Stimulated activated CD4-positive, alpha-beta T cell treated with anti-CD3 and anti-CD28 coated beads, Interleukin-15, amount 100 ng/mL, for 1 hour (primary cell): ENCODE measurements around the gene MOGAT1.
"Not testable (repeated sequence)": the region's sequence is repeated elsewhere in the genome, so short reads cannot be mapped to it uniquely, and the experiment has no call there.

Source experiments
- DNase-seq, 2 donors: peaks; one replicate each; pipeline ENCODE4 v3.0.0-alpha.2; 2020; ENCODE audit warnings: low read depth in 1 of 2, low spot score in 1 of 2

Gene MOGAT1

GRCh38 chr2:222709191-222709891 lies 37.9 kb downstream of the MOGAT1 start:
- no peak for DNase-seq

- DNase-seq: no peak
These were observed 39.3 kb downstream of the MOGAT1 start for GRCh38 chr2:222710736-222711135.

- DNase-seq: no peak
These were observed 40.0 kb downstream of the MOGAT1 start for GRCh38 chr2:222711315-222711940.

- no peak for DNase-seq
These were observed 41.5 kb downstream of the MOGAT1 start for GRCh38 chr2:222713002-222713401.

GRCh38 chr2:222714361-222715241 lies 43.1 kb downstream of the MOGAT1 start:
- DNase-seq: no peak

- DNase-seq: no peak
These were observed 44.3 kb downstream of the MOGAT1 start for GRCh38 chr2:222715742-222716141.

- not testable (repeated sequence) for DNase-seq
These were observed 48.3 kb downstream of the MOGAT1 start for GRCh38 chr2:222719787-222720186.

- DNase-seq: not testable (repeated sequence)
These were observed 50.1 kb downstream of the MOGAT1 start for GRCh38 chr2:222721597-222721996.

GRCh38 chr2:222722327-222722946 lies 51.0 kb downstream of the MOGAT1 start:
- no peak for DNase-seq

GRCh38 chr2:222724208-222724607 lies 52.8 kb downstream of the MOGAT1 start:
- no peak for DNase-seq

- DNase-seq: no peak
These were observed 57.2 kb downstream of the MOGAT1 start for GRCh38 chr2:222728621-222729020.

GRCh38 chr2:222730366-222730999 lies 59.0 kb downstream of the MOGAT1 start:
- no peak for DNase-seq

- no peak for DNase-seq
These were observed 59.8 kb downstream of the MOGAT1 start for GRCh38 chr2:222731201-222731621.

GRCh38 chr2:222732489-222733178 lies 61.2 kb downstream of the MOGAT1 start:
- no peak for DNase-seq

- no peak for DNase-seq
These were observed 62.0 kb downstream of the MOGAT1 start for GRCh38 chr2:222733470-222733845.

- no peak for DNase-seq
These were observed 62.6 kb downstream of the MOGAT1 start for GRCh38 chr2:222733846-222734702.

GRCh38 chr2:222734703-222735014 lies 63.2 kb downstream of the MOGAT1 start:
- DNase-seq: no peak

- no peak for DNase-seq
These were observed 64.8 kb downstream of the MOGAT1 start for GRCh38 chr2:222736301-222736700.

- DNase-seq: no peak
These were observed 65.5 kb downstream of the MOGAT1 start for GRCh38 chr2:222736924-222737323.

- no peak for DNase-seq
These were observed 66.9 kb downstream of the MOGAT1 start for GRCh38 chr2:222738312-222738711.
